ENCODE measurements around the gene UGGT2.

DNA sequence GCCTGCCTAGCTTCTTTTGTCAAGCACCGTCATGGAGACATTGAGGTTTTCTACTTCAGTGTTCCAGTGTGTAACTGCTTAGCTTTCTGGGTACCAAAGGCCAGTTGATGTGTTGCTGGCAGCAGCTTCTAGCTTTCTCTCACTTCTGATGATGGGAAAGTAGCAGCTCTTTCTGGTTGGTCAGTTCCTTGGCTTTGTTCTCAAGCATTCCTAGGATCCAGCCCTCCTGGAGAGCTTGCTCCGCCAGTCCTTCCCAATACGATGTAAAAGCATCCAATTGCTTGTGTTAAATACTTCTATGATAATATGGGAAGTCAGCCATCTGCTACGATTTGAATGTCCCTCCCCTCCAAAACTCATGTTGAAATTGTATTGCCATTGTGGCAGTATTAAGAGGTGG lies 182.8 kb downstream of the UGGT2 start:
- TF ChIP-seq STAG1 (CRISPR knock-in tag; IDR thresholded peaks at IDR 0.05; ENCODE audit: borderline replicate concordance) (no peak), U2AF2 (optimal IDR thresholded peaks at IDR 0.05; ENCODE audit: low read depth, low read length) (no peak), ZNF766 (CRISPR knock-in tag; conservative IDR thresholded peaks at IDR 0.05) (no peak), MTA3 (IDR thresholded peaks at IDR 0.05; ENCODE audit: borderline replicate concordance) (no peak), KAT8 (IDR thresholded peaks at IDR 0.05; ENCODE audit: low read depth) (no peak)
- TF ChIP-seq, protein P1, sequence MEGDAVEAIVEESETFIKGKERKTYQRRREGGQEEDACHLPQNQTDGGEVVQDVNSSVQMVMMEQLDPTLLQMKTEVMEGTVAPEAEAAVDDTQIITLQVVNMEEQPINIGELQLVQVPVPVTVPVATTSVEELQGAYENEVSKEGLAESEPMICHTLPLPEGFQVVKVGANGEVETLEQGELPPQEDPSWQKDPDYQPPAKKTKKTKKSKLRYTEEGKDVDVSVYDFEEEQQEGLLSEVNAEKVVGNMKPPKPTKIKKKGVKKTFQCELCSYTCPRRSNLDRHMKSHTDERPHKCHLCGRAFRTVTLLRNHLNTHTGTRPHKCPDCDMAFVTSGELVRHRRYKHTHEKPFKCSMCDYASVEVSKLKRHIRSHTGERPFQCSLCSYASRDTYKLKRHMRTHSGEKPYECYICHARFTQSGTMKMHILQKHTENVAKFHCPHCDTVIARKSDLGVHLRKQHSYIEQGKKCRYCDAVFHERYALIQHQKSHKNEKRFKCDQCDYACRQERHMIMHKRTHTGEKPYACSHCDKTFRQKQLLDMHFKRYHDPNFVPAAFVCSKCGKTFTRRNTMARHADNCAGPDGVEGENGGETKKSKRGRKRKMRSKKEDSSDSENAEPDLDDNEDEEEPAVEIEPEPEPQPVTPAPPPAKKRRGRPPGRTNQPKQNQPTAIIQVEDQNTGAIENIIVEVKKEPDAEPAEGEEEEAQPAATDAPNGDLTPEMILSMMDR (IDR thresholded peaks at IDR 0.05 in 2 of 3, conservative IDR thresholded peaks at IDR 0.05 in 1 of 3; ENCODE audit: insufficient read depth in 2 of 3, low read depth in 1 of 3, low read length in 3 of 3) = no peak
